GM18861 (cell line): ENCODE results near the gene SLC13A4.
A peak's percentile ranks its signal among the peaks of the same experiment; 100 is the strongest.

Experiments used
- ATAC-seq: cut with Tn5 transposase; IDR thresholded peaks from one replicate; pipeline ENCODE4 v1.9.1; 2021; ENCODE audit not compliant: unreplicated experiment

Gene SLC13A4

GRCh38 chr7:135721198-135721820 lies 6.7 kb downstream of the SLC13A4 start:
- no peak for ATAC-seq

DNA sequence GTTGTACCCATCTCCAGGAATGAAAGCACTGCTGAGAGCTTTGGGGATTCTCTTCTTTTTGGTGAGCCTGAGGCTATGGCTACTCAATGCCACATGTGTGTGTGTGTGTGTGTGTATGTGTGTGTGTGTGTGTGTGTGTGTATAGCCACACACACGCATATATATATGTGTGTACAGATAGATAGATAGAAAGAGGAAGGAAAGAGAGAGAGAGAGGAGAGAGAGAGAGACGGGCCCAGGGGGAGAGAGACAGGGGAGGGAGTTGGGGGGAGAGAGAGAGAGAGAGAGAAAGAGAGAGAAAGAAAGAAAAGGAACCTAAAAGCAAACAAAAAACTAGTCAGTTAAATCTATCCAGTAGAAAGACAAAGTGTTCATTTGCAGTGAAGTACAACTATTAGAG lies 8.3 kb downstream of the SLC13A4 start:
- no peak for ATAC-seq

DNA sequence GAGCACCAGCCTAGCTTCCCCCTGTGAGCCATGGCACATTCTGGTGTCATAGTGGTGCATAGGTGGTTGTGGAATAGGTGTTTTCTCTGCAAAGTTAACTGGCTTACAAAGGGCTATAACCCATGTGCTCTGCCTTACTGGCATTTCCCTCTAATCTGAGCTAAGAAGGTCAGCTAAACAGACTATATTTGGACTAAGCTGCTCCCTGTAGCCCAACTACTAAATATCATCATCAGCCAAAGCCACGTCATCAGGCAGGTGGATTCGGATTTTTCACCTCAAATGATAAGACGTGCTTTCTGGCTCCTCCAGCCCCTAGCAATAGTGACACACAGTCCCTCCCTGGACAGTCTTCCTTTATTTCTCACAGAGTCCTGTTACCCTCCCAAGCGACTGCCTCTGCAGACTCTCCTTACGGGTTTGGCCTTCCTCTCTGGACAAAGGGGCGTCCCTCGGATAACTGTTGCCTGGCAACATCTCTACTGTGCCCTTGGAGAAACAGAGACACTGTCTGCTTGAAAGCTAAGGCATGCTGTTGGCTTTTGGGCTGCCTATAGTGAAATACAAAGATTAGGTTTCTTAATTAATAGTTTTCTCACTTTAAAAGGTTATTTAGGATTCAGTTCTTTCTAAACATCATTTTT lies 9.1 kb downstream of the SLC13A4 start:
- ATAC-seq = no peak

DNA sequence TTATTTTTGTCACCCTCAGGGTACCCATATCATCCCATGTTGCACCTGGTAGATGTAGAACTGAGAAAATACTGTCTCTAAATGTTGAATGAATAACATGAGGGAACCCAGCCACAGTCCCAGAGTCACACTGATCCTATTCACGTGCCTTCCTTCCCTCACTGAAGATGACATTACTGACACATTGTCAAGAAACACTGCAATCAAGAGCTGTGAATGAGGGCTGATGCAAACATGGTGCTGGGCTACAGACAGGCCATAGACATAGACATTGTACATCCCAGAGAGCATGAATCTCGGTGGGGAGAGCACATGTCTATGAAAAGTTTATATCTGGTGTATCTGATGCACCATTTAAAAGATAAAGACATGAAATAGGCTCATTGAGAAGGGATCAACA lies 9.8 kb downstream of the SLC13A4 start:
- no peak for ATAC-seq

DNA sequence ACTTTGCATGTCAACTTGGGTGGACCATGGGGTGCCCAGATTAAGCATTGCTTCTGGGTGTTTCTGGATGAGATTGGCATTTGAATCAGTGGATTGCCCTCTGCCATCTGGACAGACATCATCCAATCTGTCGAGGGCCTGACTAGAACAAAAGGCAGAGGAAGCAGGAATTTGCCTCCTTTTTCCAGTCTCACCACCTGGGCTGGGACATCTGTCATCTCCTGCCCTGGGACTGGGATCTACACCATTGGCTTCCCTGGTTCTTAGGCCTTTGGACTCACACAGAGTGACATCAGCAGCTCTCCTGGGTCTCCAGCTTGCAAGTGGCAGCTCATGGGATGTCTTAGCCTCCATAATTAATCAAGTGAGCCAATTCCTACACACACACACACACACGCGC lies 10.3 kb downstream of the SLC13A4 start:
- ATAC-seq = no peak

DNA sequence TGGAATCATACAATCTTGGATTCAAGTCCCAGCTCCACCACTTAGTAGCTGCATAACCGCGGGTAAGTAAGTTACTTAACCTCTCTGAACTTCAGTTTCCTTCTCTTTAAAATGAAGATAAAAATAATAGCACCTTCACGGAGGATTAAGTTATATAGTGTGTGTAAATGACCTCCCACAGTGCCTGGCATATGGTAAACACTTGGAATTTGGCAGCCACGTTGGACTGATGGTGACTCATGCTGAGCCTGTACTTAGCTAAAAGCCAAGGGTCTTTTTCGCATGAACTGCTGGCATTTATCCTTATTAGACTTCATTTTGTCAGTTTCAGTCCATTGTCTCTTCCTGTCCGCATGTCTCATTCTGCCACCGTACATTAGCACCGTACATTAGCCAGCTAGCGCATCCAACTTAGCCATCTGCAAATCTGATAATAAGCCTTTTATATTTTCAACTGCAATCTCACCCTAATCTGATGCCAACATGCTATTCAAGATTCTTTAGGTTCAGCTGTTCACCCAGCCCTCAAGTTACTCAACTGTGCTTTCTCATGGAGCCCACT lies 11.2 kb downstream of the SLC13A4 start:
- ATAC-seq = no peak

DNA sequence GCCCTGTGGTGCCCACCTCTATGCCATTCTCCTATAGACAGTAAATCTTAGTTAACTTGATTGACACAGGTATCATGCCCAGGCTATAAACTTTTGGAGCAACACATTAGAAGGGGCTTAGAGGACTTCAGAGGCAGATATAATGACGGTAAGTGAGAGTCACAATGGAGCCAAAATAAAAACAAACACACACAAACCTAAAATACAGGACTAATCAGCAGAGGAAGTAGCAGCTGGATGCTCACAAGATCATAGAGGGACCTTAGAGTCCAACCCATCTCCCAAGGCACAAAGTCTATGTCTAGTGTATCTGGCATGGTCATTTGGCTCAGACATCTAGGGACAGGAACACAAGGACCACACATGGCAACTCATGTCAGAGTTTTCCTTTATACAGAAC lies 12.3 kb downstream of the SLC13A4 start:
- ATAC-seq = no peak

DNA sequence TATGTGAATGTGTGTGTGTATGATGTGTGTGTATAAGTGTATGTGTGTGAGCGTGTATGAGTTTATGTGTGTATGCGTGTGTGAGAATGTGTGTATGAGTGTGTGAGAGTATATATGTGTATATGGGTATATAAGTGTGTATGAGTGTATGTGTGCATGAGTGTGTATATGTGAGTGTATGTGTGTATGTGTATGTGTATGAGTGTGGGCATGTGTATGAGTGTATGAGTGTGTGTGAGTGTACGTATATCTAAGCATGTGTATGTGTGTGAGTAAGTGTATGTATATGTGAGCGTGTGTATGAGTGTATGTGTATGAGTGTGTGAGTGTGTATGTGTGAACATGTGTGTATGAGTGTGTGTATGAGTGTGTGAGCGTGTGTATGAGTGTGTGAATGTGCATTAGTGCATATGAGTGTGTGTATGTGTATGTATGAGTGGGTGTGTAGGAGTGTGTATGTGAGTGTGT lies 12.9 kb downstream of the SLC13A4 start:
- ATAC-seq = no peak

DNA sequence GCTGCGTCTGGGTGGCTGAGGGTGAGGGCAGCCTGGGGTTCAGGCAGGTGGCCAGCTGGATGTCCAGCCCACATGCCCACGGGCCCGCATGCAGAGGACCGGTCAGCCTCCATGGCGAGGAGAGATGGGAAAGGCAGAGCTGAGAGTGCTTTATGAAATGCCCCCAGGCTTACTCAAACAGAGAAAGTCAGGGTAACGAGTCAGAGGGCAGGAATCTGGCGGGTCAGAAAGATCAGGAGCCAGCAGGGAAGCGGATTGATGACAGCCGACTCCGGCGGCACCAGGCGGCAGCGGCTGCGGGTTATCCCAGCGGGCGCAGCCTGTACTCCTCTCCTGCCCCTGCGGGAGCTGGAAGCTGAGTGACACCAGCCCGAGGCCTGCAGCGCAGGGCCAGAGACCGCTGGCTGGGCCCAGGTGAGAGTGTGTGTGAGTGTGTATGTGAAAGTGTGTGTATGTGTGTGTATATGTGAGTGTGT lies 13.4 kb downstream of the SLC13A4 start:
- no peak for ATAC-seq

GRCh38 chr7:135713836-135714470 lies 14.0 kb downstream of the SLC13A4 start:
- ATAC-seq = no peak

- ATAC-seq = no peak
Measured at GRCh38 chr7:135712796-135713195, 15.2 kb downstream of the SLC13A4 start.

- ATAC-seq = peak; percentile 40
Measured at GRCh38 chr7:135712182-135712782, 15.7 kb downstream of the SLC13A4 start.

DNA sequence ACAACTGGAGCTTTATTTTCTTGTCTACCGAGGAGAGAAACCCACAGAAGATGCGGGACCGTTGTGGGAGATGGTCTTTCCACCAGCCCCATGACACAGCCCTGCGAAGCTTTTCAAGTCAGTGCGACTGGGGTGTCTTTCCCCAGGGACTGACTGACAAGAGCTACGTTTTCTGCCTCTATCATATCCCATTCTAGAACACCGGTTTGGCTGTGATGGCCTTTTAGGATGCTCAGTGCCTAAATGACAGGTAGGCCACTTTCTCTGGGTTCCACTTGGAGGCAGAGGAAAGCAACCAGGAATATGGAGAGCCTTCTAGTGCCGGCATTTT lies 16.9 kb downstream of the SLC13A4 start:
- no peak for ATAC-seq

GRCh38 chr7:135710417-135711138 lies 17.4 kb downstream of the SLC13A4 start:
- no peak for ATAC-seq

- ATAC-seq = no peak
Measured at GRCh38 chr7:135709508-135709907, 18.5 kb downstream of the SLC13A4 start.

- no peak for ATAC-seq
Measured at GRCh38 chr7:135708041-135708440, 19.9 kb downstream of the SLC13A4 start.

DNA sequence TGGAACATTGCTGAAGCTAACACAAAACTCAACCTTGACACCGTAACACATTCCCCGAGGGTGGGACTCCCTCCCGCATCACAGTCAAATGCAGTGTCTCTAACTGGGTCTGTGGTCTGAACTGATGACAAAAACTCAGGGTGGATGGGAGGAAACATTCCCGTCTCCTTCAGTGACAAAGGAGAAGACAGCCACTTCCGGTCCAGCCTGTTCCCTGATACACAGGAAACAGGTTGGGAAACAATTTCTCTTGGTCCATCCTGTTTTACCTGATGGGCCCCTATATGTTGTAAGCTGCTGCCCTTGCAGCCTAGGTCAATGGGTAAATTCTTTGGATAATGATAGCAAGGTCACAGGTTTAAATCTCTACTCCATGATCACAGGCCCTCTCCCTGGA lies 20.4 kb downstream of the SLC13A4 start:
- no peak for ATAC-seq

GRCh38 chr7:135706858-135707569 lies 21.0 kb downstream of the SLC13A4 start:
- no peak for ATAC-seq

- no peak for ATAC-seq
Measured at GRCh38 chr7:135706038-135706742, 21.8 kb downstream of the SLC13A4 start.

GRCh38 chr7:135704698-135705097 lies 23.3 kb downstream of the SLC13A4 start:
- no peak for ATAC-seq
